Endothelial cell of umbilical vein (primary cell): Measurements from ENCODE around the gene FOCAD. TPM values are rescaled to one million over a fixed set of nuclear protein-coding genes. Genes with fewer than 3 reads are reported as not detected.
A peak's percentile ranks its signal among the peaks of the same experiment; 100 is the strongest.

Experiments used
- BruUV-seq: library from RNA; stranded (reverse); fragments of 400-500 nt; replicated peaks from 2 replicates; lab custom pipeline; 2021; lab: Mats Ljungman, UMichigan
- CTCF ChIA-PET: fragments of 300-600, 350-600 bp; sonication (Branson Sonifier 250); formaldehyde crosslinking; loops from one replicate; lab custom pipeline; 2021; ENCODE audit warnings: antibody characterized with exemption, inconsistent platforms; lab: Charles Lee
- POLR2A ChIA-PET: fragments of 300-600, 350-600 bp; sonication (Branson Sonifier 250); formaldehyde crosslinking; loops from one replicate; lab custom pipeline; 2021; ENCODE audit warnings: antibody characterized with exemption, inconsistent platforms; lab: Charles Lee
- DNase-seq: peaks from one replicate; pipeline ENCODE4 v3.0.0-alpha.2; 2011; ENCODE audit warnings: low read depth, low spot score
- FAIRE-seq: peaks from 2 replicates; lab custom pipeline; 2011; peaks lifted over from hg19 to GRCh38; lab: Jason Lieb, UNC
- H2AFZ ChIP-seq: 2 replicates; pipeline ENCODE4 v1.6.0; 2012; ENCODE audit warnings: low read depth, low read length, control low read depth, inconsistent platforms
- H3K27ac ChIP-seq: 2 replicates; pipeline ENCODE4 v1.5.1; 2011; ENCODE audit warnings: low read depth, mild to moderate bottlenecking, control low read depth, low read length, moderate library complexity; ENCODE audit not compliant: insufficient read depth
- H3K27me3 ChIP-seq, 2 experiments: 2 replicates each; pipeline versions ENCODE4 v1.6.0 to v1.6.1; 2011; ENCODE audit warnings: low read length in 2 of 2, mixed read lengths in 1 of 2; ENCODE audit not compliant: control insufficient read depth in 2 of 2, insufficient read depth in 2 of 2
- H3K36me3 ChIP-seq, 2 experiments: 2 replicates in 1 of 2; 3 replicates in 1 of 2; pipeline ENCODE4 v1.5.1; 2011; ENCODE audit warnings: low read length in 2 of 2, mild to moderate bottlenecking in 1 of 2, moderate library complexity in 1 of 2; ENCODE audit not compliant: control insufficient read depth in 2 of 2, insufficient read depth in 2 of 2; ENCODE audit errors: extremely low read depth in 1 of 2
- H3K4me1 ChIP-seq: 3 replicates; pipeline ENCODE4 v1.5.1; 2011; ENCODE audit warnings: mild to moderate bottlenecking, low read length; ENCODE audit not compliant: control insufficient read depth, insufficient read depth; ENCODE audit errors: extremely low read depth
- H3K4me2 ChIP-seq: 2 replicates; pipeline ENCODE4 v1.6.1; 2011; ENCODE audit warnings: low read length, control low read depth, mixed read lengths; ENCODE audit not compliant: insufficient read depth
- H3K4me3 ChIP-seq, 3 experiments: fragments of 200-600 bp in 1 of 3; sonication (generic), shearing (Covaris generic) in 1 of 3; replicated peaks in 1 of 3; 2 replicates each; pipeline ENCODE4 v1.5.1; 2011 to 2016; ENCODE audit warnings: control low read depth in 3 of 3, low read length in 3 of 3, mild to moderate bottlenecking in 2 of 3, inconsistent platforms in 1 of 3, low read depth in 1 of 3, moderate library complexity in 1 of 3; ENCODE audit not compliant: insufficient read depth in 1 of 3
- H3K79me2 ChIP-seq: 2 replicates; pipeline ENCODE4 v1.6.0; 2012; ENCODE audit warnings: low read length, inconsistent platforms; ENCODE audit not compliant: control insufficient read depth, insufficient read depth
- H3K9ac ChIP-seq: replicated peaks from 2 replicates; pipeline ENCODE3; 2011; ENCODE audit warnings: low read length, control low read depth; ENCODE audit not compliant: insufficient read depth; ENCODE audit errors: extremely low read depth
- H3K9me1 ChIP-seq: replicated peaks from 3 replicates; pipeline ENCODE4 v1.6.0; 2011; ENCODE audit warnings: mild to moderate bottlenecking, low read length; ENCODE audit not compliant: control insufficient read depth, insufficient read depth; ENCODE audit errors: extremely low read depth
- H3K9me3 ChIP-seq: replicated peaks from 2 replicates; pipeline ENCODE4 v1.5.1; 2012; ENCODE audit warnings: low read length, inconsistent platforms; ENCODE audit not compliant: control insufficient read depth, insufficient read depth
- H4K20me1 ChIP-seq: replicated peaks from 2 replicates; pipeline ENCODE3; 2011; ENCODE audit warnings: mild to moderate bottlenecking, low read length; ENCODE audit not compliant: control insufficient read depth, insufficient read depth; ENCODE audit errors: extremely low read depth
- EZH2 ChIP-seq: IDR thresholded peaks from 2 replicates; pipeline ENCODE4 v1.6.1; 2012; ENCODE audit warnings: borderline replicate concordance, low read depth, mild to moderate bottlenecking, moderate library complexity, low read length, inconsistent platforms; ENCODE audit not compliant: severe bottlenecking
- FOS ChIP-seq: IDR thresholded peaks from 2 replicates; pipeline ENCODE4 v1.6.1; 2011; ENCODE audit warnings: mild to moderate bottlenecking, low read length, moderate library complexity, borderline replicate concordance; ENCODE audit not compliant: insufficient read depth
- GATA2 ChIP-seq: IDR thresholded peaks from 2 replicates; pipeline ENCODE4 v1.7.0; 2011; ENCODE audit warnings: low read depth, mild to moderate bottlenecking, moderate library complexity, mixed read lengths, low read length; ENCODE audit not compliant: insufficient read length, insufficient read depth
- JUN ChIP-seq: IDR thresholded peaks from 2 replicates; pipeline ENCODE4 v1.6.1; 2011; ENCODE audit warnings: borderline replicate concordance, low read depth; ENCODE audit not compliant: insufficient read length, insufficient read depth
- MYC ChIP-seq: IDR thresholded peaks from one replicate; pipeline ENCODE4 v1.6.1; 2011; ENCODE audit warnings: mild to moderate bottlenecking, low read depth, low read length
- POLR2A ChIP-seq: IDR thresholded peaks from 2 replicates; pipeline ENCODE4 v1.6.1; 2012; ENCODE audit warnings: low read depth, mild to moderate bottlenecking, control low read depth, low read length
- POLR2AphosphoS5 ChIP-seq: IDR thresholded peaks from 2 replicates; pipeline ENCODE4 v1.6.1; 2012; ENCODE audit warnings: low read depth, mild to moderate bottlenecking, control low read depth, low read length, moderate library complexity; ENCODE audit not compliant: insufficient read depth
- dilution Hi-C: fragments of 300-500 bp; cut with MboI; formaldehyde crosslinking; loops from one replicate; pipeline ENCODE4 v1.15.0; 2019; ENCODE audit warnings: low sequenced_read_pairs; ENCODE audit not compliant: extremely low pct_ligation_motif_present
- intact Hi-C: fragments of 100-400 bp; cut with micrococcal nuclease; formaldehyde crosslinking; loops from one replicate; pipeline ENCODE4 v1.10.0; 2022
- polyA plus RNA-seq, 4 experiments: library from polyadenylated mRNA; depleted of rRNA in 3 of 4; stranded (reverse) in 3 of 4; unstranded in 1 of 4; fragments of >200 nt; gene quantifications; 2 replicates each; pipeline versions ENCODE4 v1.2.1 to v1.2.3, GENCODE V29; 2011 to 2012; ENCODE audit warnings: missing spikeins in 1 of 4
- total RNA-seq: library from RNA; stranded (reverse); gene quantifications from 2 replicates; pipeline ENCODE4 v1.2.3, GENCODE V29; 2021
- TF ChIP-seq, protein P1 (sequence below): IDR thresholded peaks from 2 replicates; pipeline ENCODE4 v1.6.1; 2011; ENCODE audit not compliant: insufficient read depth, insufficient read length
- TF ChIP-seq, protein P2 (sequence below), 2 donors: IDR thresholded peaks; 1 replicate in 1 of 2; 2 replicates in 1 of 2; pipeline ENCODE4 v1.5.1; 2011; ENCODE audit warnings: low read length in 2 of 2, mild to moderate bottlenecking in 2 of 2, moderate library complexity in 2 of 2, control low read depth in 1 of 2, inconsistent platforms in 1 of 2, low read depth in 1 of 2; ENCODE audit not compliant: insufficient read depth in 1 of 2; ENCODE audit errors: extremely low read depth in 1 of 2

Gene FOCAD
- total and polyA plus RNA-seq, 2 donors (not counting 3 experiments of a cell fraction or from before 2014, with no cell fraction given): 26.7 to 66.9 TPM

DNA sequence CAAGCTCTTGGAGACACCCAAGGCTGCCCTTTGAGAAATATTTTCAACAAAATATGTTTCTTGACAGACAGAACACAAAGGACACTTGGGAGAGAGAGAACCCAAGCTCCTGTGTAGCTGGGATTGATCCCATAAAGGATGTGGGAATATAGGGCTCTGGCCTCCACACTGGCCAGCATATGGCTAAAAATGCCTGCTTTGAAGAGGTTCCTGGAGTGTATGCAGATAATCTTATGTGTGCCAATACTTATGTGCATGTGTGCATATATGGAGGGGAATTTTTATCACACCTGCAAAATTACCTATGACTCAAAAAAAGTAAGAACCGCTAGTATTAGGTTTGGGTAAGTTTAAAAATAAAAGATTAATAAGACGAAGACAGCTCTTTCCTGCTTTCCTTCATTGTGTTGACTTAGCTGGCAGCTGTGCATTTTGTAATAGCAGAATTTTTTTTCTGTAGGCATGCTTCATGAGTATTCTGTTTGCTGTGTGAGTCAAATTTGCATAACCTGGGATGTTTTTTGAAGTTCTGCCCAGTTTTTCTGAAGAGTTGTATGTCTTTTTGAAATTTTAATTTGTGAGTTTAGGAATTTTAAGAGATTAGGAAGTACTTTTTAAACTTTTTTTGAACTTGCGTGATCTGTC lies 304.7 kb downstream of the FOCAD start:
- no peak overlapping the region for H3K4me2 ChIP-seq
- H3K4me1 ChIP-seq: no peaks in the 10 kb centered on the region
- TF ChIP-seq EZH2: no peak
- TF ChIP-seq GATA2: no peak
- TF ChIP-seq POLR2A: no peak
- no peak for TF ChIP-seq MYC
- peaks cover 2 to 10% of the 10 kb centered on the region in 2 experiments for H3K36me3 ChIP-seq
- intact Hi-C loops (no loop called here), dilution Hi-C loops (no loop called here)
- no TSS peak for BruUV-seq
- H3K27me3 ChIP-seq: no peaks in the 10 kb centered on the region
- H3K79me2 ChIP-seq: no peaks in the 10 kb centered on the region
- no peak overlapping the region for H3K27ac ChIP-seq
- no peaks in the 10 kb centered on the region for H4K20me1 ChIP-seq
- peak; percentile 37 for DNase-seq
- ChIA-PET CTCF (interaction anchor here (1.7 kb wide), 1 partner anchor 48 kb away, joined by 4 read pairs; no protein-coding TSS in a partner anchor), POLR2A (no interaction called here)
- no peak overlapping the region for H2AFZ ChIP-seq
- H3K4me3 ChIP-seq: no peak overlapping the region
- no peaks in the 10 kb centered on the region for H3K9me3 ChIP-seq
- H3K9ac ChIP-seq: no peak overlapping the region
- FAIRE-seq: no peak
- H3K9me1 ChIP-seq: no peaks in the 10 kb centered on the region

DNA sequence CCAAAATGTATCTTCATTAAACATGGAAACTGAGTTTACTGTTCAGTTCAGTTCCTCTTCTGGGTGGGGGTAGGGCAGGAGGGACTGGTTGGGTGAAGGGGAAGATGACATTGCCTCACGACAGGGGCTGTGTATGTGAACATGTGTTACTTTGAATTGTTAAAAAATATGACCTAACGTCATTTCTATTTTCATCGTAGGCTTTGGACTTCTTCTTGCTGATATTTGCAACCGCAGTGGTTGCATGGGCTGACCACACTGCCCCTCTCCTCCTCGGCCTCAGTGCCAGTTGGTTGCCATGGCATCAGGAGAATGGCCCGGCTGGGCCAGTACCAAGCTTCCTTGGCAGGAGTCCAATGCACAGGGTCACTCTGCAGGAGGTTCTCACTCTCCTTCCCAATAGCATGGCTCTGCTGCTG lies 305.9 kb downstream of the FOCAD start:
- BruUV-seq: no TSS peak
- POLR2A ChIA-PET: no interaction called here
- dilution Hi-C loops (no loop called here), intact Hi-C loops (no loop called here)
- no peak for FAIRE-seq
- H2AFZ ChIP-seq: no peak overlapping the region
- no peak overlapping the region for H3K27ac ChIP-seq
- no peaks in the 10 kb centered on the region for H4K20me1 ChIP-seq
- H3K9ac ChIP-seq: no peak overlapping the region
- H3K79me2 ChIP-seq: no peaks in the 10 kb centered on the region
- no peak for DNase-seq
- H3K27me3 ChIP-seq: no peaks in the 10 kb centered on the region
- H3K9me1 ChIP-seq: no peaks in the 10 kb centered on the region
- peaks cover 3 to 10% of the 10 kb centered on the region in 2 experiments for H3K36me3 ChIP-seq
- CTCF ChIA-PET: interaction anchor here (0.6 to 1.0 kb wide), 2 partner anchors 9 to 102 kb away, joined by 4 read pairs; no protein-coding TSS in a partner anchor
- no peak overlapping the region for H3K4me3 ChIP-seq
- H3K4me2 ChIP-seq: no peak overlapping the region
- no peaks in the 10 kb centered on the region for H3K4me1 ChIP-seq
- TF ChIP-seq GATA2 (no peak), POLR2A (no peak), POLR2AphosphoS5 (no peak), EZH2 (no peak), MYC (no peak), JUN (no peak), FOS (no peak)
- TF ChIP-seq, protein P1, sequence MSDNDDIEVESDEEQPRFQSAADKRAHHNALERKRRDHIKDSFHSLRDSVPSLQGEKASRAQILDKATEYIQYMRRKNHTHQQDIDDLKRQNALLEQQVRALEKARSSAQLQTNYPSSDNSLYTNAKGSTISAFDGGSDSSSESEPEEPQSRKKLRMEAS: no peak
- TF ChIP-seq, protein P2, sequence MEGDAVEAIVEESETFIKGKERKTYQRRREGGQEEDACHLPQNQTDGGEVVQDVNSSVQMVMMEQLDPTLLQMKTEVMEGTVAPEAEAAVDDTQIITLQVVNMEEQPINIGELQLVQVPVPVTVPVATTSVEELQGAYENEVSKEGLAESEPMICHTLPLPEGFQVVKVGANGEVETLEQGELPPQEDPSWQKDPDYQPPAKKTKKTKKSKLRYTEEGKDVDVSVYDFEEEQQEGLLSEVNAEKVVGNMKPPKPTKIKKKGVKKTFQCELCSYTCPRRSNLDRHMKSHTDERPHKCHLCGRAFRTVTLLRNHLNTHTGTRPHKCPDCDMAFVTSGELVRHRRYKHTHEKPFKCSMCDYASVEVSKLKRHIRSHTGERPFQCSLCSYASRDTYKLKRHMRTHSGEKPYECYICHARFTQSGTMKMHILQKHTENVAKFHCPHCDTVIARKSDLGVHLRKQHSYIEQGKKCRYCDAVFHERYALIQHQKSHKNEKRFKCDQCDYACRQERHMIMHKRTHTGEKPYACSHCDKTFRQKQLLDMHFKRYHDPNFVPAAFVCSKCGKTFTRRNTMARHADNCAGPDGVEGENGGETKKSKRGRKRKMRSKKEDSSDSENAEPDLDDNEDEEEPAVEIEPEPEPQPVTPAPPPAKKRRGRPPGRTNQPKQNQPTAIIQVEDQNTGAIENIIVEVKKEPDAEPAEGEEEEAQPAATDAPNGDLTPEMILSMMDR (IDR thresholded peaks at IDR 0.05; ENCODE audit: extremely low read depth in 1 of 2, insufficient read depth in 1 of 2, low read depth in 1 of 2, low read length in 2 of 2): no peak
- H3K9me3 ChIP-seq: no peaks in the 10 kb centered on the region
